ENCODE results near the gene PTCD3.

PTCD3 gene

DNA sequence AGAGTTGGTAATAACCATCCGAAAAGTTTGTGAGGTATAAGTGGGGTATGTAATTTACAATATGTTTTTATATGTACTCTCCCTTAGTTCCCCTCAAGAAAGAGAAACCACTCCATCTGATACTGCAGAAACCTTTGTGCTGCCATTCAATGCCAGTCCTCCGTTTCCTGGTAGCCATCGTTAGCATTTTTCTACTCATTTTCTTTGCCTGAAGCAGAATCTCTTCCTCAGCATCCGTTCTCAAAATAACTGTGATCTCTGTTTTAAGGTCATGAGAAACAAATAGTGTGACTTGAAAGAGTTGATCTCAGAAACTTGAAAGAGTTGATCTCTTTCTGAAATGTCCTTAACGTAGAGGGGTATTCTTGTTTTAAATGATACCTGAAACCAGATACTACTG lies 996 bp downstream of the PTCD3 start:
- H3K4me1 ChIP-seq (ENCODE audit: control insufficient read depth in 2 of 2, insufficient read depth in 2 of 2, low read length in 2 of 2): peaks cover 11 to 17% of the 10 kb centered on the region in 2 donors
- H3K36me3 ChIP-seq (ENCODE audit: control insufficient read depth in 2 of 2, insufficient read depth in 2 of 2, low read length in 2 of 2): peaks cover 16 to 35% of the 10 kb centered on the region in 2 donors
- no peak overlapping the region for H3K27ac ChIP-seq (ENCODE audit: low read depth in 2 of 2, low read length in 2 of 2)
- peak overlapping the region; percentile 77 to 89 for H3K9ac ChIP-seq (ENCODE audit: low read depth in 1 of 2, low read length in 2 of 2)
- H3K27me3 ChIP-seq (ENCODE audit: control insufficient read depth in 2 of 2, insufficient read depth in 2 of 2, low read length in 2 of 2): no peaks in the 10 kb centered on the region
- H3K9me3 ChIP-seq (ENCODE audit: control insufficient read depth in 2 of 2, low read length in 2 of 2): no peaks in the 10 kb centered on the region
- H3K4me3 ChIP-seq (ENCODE audit: low read length in 2 of 2): peak overlapping the region; percentile 89 to 99

DNA sequence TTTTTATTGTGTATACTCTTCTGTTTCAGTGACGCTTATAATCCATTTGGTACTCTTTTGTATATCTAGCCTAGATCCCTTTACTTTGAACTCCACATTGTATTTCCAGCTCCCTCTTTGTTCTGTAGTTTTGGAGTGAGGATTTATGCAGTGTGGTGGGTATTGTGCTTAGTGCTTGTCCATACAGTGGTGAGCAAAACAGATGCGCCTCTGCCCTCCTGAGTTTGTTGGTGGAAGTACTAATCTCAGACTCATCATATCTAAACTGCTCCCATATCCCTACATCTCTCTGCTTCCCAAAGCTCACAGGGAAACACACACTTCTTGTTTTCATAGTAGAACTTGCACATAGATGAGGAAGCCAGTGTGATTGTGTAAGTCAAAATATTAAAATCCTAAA lies 12.1 kb downstream of the PTCD3 start:
- Histone ChIP-seq H3K4me1 (ENCODE audit: control insufficient read depth in 2 of 2, insufficient read depth in 2 of 2, low read length in 2 of 2) (no peaks in the 10 kb centered on the region), H3K9me3 (ENCODE audit: control insufficient read depth in 2 of 2, low read length in 2 of 2) (no peaks in the 10 kb centered on the region), H3K27ac (ENCODE audit: low read depth in 2 of 2, low read length in 2 of 2) (no peak overlapping the region), H3K36me3 (ENCODE audit: control insufficient read depth in 2 of 2, insufficient read depth in 2 of 2, low read length in 2 of 2) (peaks cover 79 to 81% of the 10 kb centered on the region in 2 donors), H3K4me3 (ENCODE audit: low read length in 2 of 2) (no peak overlapping the region), H3K9ac (ENCODE audit: low read depth in 1 of 2, low read length in 2 of 2) (no peak overlapping the region), H3K27me3 (ENCODE audit: control insufficient read depth in 2 of 2, insufficient read depth in 2 of 2, low read length in 2 of 2) (no peaks in the 10 kb centered on the region)

DNA sequence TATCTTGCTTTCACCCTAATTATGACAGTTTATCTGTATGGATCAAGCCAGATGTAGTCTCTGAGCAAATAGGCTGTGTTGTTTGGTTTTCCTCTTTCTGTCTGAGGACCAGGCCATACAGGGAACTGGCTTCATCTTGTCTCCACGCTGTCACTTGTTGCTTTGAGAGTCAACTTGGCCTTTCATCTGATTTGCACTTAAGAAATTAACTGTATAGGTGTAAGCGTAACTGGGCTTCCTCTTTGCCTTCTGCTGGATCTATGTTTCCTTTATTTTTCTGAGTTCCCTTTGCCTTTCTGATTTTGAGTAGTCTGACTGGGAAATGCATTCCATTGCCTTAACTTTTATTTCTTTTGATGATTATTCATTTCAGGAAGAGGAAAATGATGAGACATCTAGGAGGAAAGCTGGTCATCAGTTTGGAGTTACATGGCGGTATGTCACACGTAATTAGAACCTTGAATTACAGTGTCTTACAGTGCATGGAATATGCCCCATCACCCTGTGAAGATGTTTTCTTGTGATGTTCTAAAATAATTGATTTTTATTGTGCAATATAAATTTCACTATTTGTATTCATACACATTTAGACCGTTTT lies 17.4 kb downstream of the PTCD3 start:
- H3K36me3 ChIP-seq (ENCODE audit: control insufficient read depth in 2 of 2, insufficient read depth in 2 of 2, low read length in 2 of 2): peaks cover 86 to 89% of the 10 kb centered on the region in 2 donors
- no peak overlapping the region for H3K4me3 ChIP-seq (ENCODE audit: low read length in 2 of 2)
- no peaks in the 10 kb centered on the region for H3K9me3 ChIP-seq (ENCODE audit: control insufficient read depth in 2 of 2, low read length in 2 of 2)
- H3K27ac ChIP-seq (ENCODE audit: low read depth in 2 of 2, low read length in 2 of 2): no peak overlapping the region
- H3K27me3 ChIP-seq (ENCODE audit: control insufficient read depth in 2 of 2, insufficient read depth in 2 of 2, low read length in 2 of 2): no peaks in the 10 kb centered on the region
- no peak overlapping the region for H3K9ac ChIP-seq (ENCODE audit: low read depth in 1 of 2, low read length in 2 of 2)
- H3K4me1 ChIP-seq (ENCODE audit: control insufficient read depth in 2 of 2, insufficient read depth in 2 of 2, low read length in 2 of 2): no peaks in the 10 kb centered on the region

DNA sequence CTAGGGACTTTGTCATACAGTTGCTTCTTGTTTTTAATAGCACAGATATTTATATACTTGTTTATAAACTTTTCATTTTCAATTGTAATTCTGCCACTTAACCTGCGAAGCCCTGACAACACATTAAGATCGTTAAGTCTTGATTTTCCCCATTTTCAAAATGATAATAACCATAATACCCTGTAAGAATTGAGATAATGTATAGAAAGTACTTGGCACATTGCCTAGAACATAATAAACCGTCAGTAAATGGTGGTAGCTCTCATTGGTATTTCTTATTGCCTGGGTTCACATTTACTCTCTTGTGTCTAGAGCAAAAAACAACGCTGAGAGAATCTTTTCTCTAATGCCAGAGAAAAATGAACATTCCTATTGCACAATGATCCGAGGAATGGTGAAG lies 18.6 kb downstream of the PTCD3 start:
- no peak overlapping the region for H3K4me3 ChIP-seq (ENCODE audit: low read length in 2 of 2)
- H3K9ac ChIP-seq (ENCODE audit: low read depth in 1 of 2, low read length in 2 of 2): no peak overlapping the region

DNA sequence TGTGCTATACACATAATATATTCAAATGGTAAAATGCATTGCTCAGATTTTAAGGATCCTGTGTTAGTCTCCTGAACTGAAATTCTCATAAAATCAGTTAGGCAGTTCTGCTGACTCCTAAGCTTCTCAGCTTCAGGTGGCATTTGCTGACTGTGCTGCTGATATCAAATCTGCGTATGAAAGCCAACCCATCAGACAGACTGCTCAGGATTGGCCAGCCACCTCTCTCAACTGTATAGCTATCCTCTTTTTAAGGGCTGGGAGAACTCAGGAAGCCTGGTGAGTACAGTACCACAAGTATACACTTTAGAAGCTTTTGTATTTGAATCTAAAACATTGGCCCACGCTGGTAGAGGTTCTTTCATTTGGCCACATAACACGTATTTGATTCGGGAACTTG lies 28.7 kb downstream of the PTCD3 start:
- Histone ChIP-seq H3K27me3 (ENCODE audit: control insufficient read depth in 2 of 2, insufficient read depth in 2 of 2, low read length in 2 of 2) (no peaks in the 10 kb centered on the region), H3K27ac (ENCODE audit: low read depth in 2 of 2, low read length in 2 of 2) (no peak overlapping the region), H3K4me1 (ENCODE audit: control insufficient read depth in 2 of 2, insufficient read depth in 2 of 2, low read length in 2 of 2) (no peaks in the 10 kb centered on the region), H3K9me3 (ENCODE audit: control insufficient read depth in 2 of 2, low read length in 2 of 2) (no peaks in the 10 kb centered on the region), H3K9ac (ENCODE audit: low read depth in 1 of 2, low read length in 2 of 2) (no peak overlapping the region), H3K4me3 (ENCODE audit: low read length in 2 of 2) (no peak overlapping the region), H3K36me3 (ENCODE audit: control insufficient read depth in 2 of 2, insufficient read depth in 2 of 2, low read length in 2 of 2) (peaks cover 84 to 95% of the 10 kb centered on the region in 2 donors)

More for the DNA sequence above, 18.6 kb downstream of the PTCD3 start:
- Histone ChIP-seq H3K9me3 (ENCODE audit: control insufficient read depth in 2 of 2, low read length in 2 of 2) (no peaks in the 10 kb centered on the region), H3K27ac (ENCODE audit: low read depth in 2 of 2, low read length in 2 of 2) (no peak overlapping the region), H3K4me1 (ENCODE audit: control insufficient read depth in 2 of 2, insufficient read depth in 2 of 2, low read length in 2 of 2) (no peaks in the 10 kb centered on the region), H3K27me3 (ENCODE audit: control insufficient read depth in 2 of 2, insufficient read depth in 2 of 2, low read length in 2 of 2) (no peaks in the 10 kb centered on the region), H3K36me3 (ENCODE audit: control insufficient read depth in 2 of 2, insufficient read depth in 2 of 2, low read length in 2 of 2) (peaks cover 87% of the 10 kb centered on the region in 2 donors)

DNA sequence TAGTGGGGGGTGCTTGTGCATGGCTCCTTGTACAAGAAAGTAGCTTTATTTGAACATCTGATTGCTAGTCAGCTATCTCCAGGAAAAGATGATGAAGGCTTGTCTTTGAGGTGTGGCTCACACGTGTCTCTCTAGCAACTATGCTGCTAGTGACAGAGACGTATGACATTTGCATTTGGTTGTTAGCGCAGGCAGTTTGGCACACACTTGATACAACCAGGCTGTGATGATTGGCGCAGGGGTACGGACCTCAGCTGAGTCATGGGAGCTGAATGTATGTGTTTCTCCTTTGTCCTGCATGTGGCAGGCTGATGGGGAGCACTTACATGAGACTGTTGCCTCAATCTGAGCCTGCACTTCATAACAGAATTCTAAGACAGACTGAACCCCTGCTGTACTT lies 29.6 kb downstream of the PTCD3 start:
- Histone ChIP-seq H3K4me1 (ENCODE audit: control insufficient read depth in 2 of 2, insufficient read depth in 2 of 2, low read length in 2 of 2) (no peaks in the 10 kb centered on the region), H3K27me3 (ENCODE audit: control insufficient read depth in 2 of 2, insufficient read depth in 2 of 2, low read length in 2 of 2) (no peaks in the 10 kb centered on the region), H3K36me3 (ENCODE audit: control insufficient read depth in 2 of 2, insufficient read depth in 2 of 2, low read length in 2 of 2) (peaks cover 77 to 98% of the 10 kb centered on the region in 2 donors), H3K27ac (ENCODE audit: low read depth in 2 of 2, low read length in 2 of 2) (no peak overlapping the region), H3K9me3 (ENCODE audit: control insufficient read depth in 2 of 2, low read length in 2 of 2) (no peaks in the 10 kb centered on the region), H3K4me3 (ENCODE audit: low read length in 2 of 2) (no peak overlapping the region), H3K9ac (ENCODE audit: low read depth in 1 of 2, low read length in 2 of 2) (no peak overlapping the region)

DNA sequence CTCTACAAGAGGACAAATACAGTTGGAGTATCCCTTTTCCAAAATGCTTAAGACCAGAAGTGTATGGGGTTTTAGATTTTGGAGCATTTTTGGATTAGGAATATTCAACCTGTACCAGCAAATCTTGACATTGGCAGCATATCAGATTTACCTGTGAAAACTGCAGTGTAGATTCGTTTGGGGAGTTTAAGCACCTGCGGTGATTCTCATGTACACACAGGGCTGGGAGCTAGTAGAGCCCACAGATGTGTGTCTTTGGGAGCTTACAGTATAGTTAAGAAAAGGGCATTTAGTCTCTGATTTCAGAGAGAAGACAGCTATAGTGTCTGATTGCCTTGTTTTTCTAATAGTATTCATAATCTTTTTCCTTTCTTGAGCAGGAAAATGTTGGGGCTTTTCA lies 30.1 kb downstream of the PTCD3 start:
- Histone ChIP-seq H3K4me1 (ENCODE audit: control insufficient read depth in 2 of 2, insufficient read depth in 2 of 2, low read length in 2 of 2) (no peaks in the 10 kb centered on the region), H3K27ac (ENCODE audit: low read depth in 2 of 2, low read length in 2 of 2) (no peak overlapping the region), H3K27me3 (ENCODE audit: control insufficient read depth in 2 of 2, insufficient read depth in 2 of 2, low read length in 2 of 2) (no peaks in the 10 kb centered on the region), H3K36me3 (ENCODE audit: control insufficient read depth in 2 of 2, insufficient read depth in 2 of 2, low read length in 2 of 2) (peaks cover 76 to 95% of the 10 kb centered on the region in 2 donors), H3K9me3 (ENCODE audit: control insufficient read depth in 2 of 2, low read length in 2 of 2) (no peaks in the 10 kb centered on the region), H3K9ac (ENCODE audit: low read depth in 1 of 2, low read length in 2 of 2) (no peak overlapping the region), H3K4me3 (ENCODE audit: low read length in 2 of 2) (no peak overlapping the region)

DNA sequence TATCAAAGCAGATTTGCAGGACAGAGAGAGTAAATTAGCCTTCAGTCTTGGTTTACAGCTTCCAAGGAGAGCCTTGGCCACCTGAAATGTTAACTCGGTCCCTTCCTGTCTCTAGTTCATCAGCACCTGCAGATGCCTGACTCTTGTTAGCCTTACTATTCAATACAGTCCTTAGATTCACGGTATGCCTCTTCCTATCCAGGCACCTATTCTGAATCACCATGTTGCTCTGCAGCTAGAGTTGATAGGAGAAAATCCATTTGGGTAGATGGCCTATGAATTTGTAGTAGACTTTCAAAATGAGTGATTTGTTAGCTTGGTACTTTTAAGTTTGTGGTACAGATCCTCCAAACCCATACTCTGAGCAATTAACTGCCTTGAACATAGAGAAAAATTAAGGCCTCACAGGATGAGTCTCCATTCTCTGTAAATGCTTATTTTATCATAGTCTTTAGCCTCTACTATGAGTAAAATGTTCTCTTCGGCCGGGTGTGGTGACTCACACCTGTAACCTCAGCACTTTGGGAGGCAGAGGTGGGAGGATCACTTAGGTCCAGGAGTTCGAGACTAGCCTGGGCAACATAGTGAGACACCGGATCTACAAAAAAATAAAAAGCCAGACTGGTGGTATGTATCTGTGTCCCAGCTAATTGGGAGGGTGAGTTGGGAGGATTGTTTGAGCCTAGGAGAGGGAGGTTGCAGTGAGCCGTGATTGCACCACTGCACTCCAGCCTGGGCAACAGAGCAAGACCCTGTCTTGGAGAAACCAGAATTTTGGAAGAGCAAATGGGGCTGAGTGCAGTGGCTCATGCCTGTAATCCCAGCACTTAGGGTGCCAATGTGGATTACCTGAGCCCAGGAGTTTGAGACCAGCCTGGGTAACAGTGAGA lies 32.9 kb downstream of the PTCD3 start:
- Histone ChIP-seq H3K27me3 (ENCODE audit: control insufficient read depth in 2 of 2, insufficient read depth in 2 of 2, low read length in 2 of 2) (no peaks in the 10 kb centered on the region), H3K4me1 (ENCODE audit: control insufficient read depth in 2 of 2, insufficient read depth in 2 of 2, low read length in 2 of 2) (no peaks in the 10 kb centered on the region), H3K36me3 (ENCODE audit: control insufficient read depth in 2 of 2, insufficient read depth in 2 of 2, low read length in 2 of 2) (peaks cover 62 to 78% of the 10 kb centered on the region in 2 donors), H3K9me3 (ENCODE audit: control insufficient read depth in 2 of 2, low read length in 2 of 2) (no peaks in the 10 kb centered on the region), H3K27ac (ENCODE audit: low read depth in 2 of 2, low read length in 2 of 2) (no peak overlapping the region), H3K9ac (ENCODE audit: low read depth in 1 of 2, low read length in 2 of 2) (no peak overlapping the region), H3K4me3 (ENCODE audit: low read length in 2 of 2) (no peak overlapping the region)

DNA sequence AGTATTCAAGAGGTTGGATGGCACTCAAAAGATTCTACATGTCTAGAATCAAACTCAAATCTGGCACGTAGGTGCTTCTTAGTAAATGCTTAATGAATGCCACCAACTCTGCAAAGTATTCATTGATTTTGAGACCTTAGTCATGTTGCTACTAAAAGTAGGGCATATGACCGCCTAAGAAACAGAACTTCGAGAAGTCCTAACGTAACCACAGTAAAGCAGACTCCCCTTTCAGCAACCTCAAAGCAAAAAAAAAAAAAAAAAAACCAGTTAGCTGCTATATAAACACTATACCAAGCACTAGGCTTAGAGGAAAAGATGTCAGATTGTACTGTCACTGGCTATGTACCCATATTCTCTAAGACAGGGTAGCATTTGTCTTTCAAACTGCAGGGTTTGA lies 33.9 kb downstream of the PTCD3 start:
- Histone ChIP-seq H3K4me1 (ENCODE audit: control insufficient read depth in 2 of 2, insufficient read depth in 2 of 2, low read length in 2 of 2) (no peaks in the 10 kb centered on the region), H3K36me3 (ENCODE audit: control insufficient read depth in 2 of 2, insufficient read depth in 2 of 2, low read length in 2 of 2) (peaks cover 60 to 78% of the 10 kb centered on the region in 2 donors), H3K9me3 (ENCODE audit: control insufficient read depth in 2 of 2, low read length in 2 of 2) (no peaks in the 10 kb centered on the region), H3K4me3 (ENCODE audit: low read length in 2 of 2) (no peak overlapping the region), H3K27ac (ENCODE audit: low read depth in 2 of 2, low read length in 2 of 2) (no peak overlapping the region), H3K9ac (ENCODE audit: low read depth in 1 of 2, low read length in 2 of 2) (no peak overlapping the region), H3K27me3 (ENCODE audit: control insufficient read depth in 2 of 2, insufficient read depth in 2 of 2, low read length in 2 of 2) (no peaks in the 10 kb centered on the region)

DNA sequence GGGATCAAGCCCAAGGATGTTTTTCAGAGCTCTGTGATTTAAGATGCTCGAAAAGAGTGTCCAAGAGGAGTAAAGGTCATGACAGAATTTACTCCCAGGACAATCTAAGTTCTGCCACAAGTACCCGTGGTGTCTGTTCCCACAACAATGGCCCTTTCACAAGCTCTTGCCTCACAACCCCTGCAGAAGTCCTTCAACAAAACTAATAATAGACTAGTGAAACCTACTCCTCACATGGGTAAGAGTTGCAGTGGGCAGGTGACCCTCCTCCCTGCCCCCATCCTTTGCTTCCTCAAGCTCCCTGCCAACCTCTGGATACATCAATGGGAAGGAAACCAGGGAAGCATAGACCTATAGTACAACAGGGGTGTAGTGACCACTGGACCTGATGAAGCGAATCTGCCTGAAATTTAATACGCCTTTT lies 34.9 kb downstream of the PTCD3 start:
- H3K27me3 ChIP-seq (ENCODE audit: control insufficient read depth in 2 of 2, insufficient read depth in 2 of 2, low read length in 2 of 2): no peaks in the 10 kb centered on the region
- no peak overlapping the region for H3K9ac ChIP-seq (ENCODE audit: low read depth in 1 of 2, low read length in 2 of 2)
- no peak overlapping the region for H3K4me3 ChIP-seq (ENCODE audit: low read length in 2 of 2)
- H3K4me1 ChIP-seq (ENCODE audit: control insufficient read depth in 2 of 2, insufficient read depth in 2 of 2, low read length in 2 of 2): no peaks in the 10 kb centered on the region
- H3K27ac ChIP-seq (ENCODE audit: low read depth in 2 of 2, low read length in 2 of 2): no peak overlapping the region
- H3K9me3 ChIP-seq (ENCODE audit: control insufficient read depth in 2 of 2, low read length in 2 of 2): no peaks in the 10 kb centered on the region
- peaks cover 57 to 76% of the 10 kb centered on the region in 2 donors for H3K36me3 ChIP-seq (ENCODE audit: control insufficient read depth in 2 of 2, insufficient read depth in 2 of 2, low read length in 2 of 2)

All from mucosa of rectum (tissue), 2 donors.